Panc1 (cell line): ENCODE results near the gene SBNO2.

Experiments
- CTCF ChIP-seq: fragments of 450-650 bp; IDR thresholded peaks from 2 replicates; pipeline ENCODE4 v1.5.1; 2017; ENCODE audit warnings: mild to moderate bottlenecking
- SIN3A ChIP-seq: IDR thresholded peaks from 2 replicates; pipeline ENCODE4 v1.6.1; 2012; ENCODE audit warnings: low read depth, mild to moderate bottlenecking, low read length, moderate library complexity, borderline replicate concordance; ENCODE audit not compliant: insufficient read depth

GRCh38 chr19:1091544-1092175 lies 82.4 kb downstream of the SBNO2 start:
- TF ChIP-seq CTCF (no peak), SIN3A (no peak)
